Body of pancreas (tissue), 4 donors: ENCODE results near the gene NTRK2.

Source experiments
- POLR2A ChIP-seq, 3 donors: fragments of 450-650 bp; IDR thresholded peaks; one replicate each; pipeline ENCODE4 v1.6.1; 2016; ENCODE audit warnings: antibody characterized with exemption in 3 of 3, mild to moderate bottlenecking in 2 of 3
- TF ChIP-seq, protein P1 (sequence below), 7 experiments: fragments of 450-650 bp in 4 of 7; fragments of 200-600 bp in 3 of 7; sonication (generic) in 3 of 7; IDR thresholded peaks; one replicate each; pipeline ENCODE4 v1.5.1; 2016 to 2019; ENCODE audit warnings: antibody characterized with exemption in 7 of 7

- TF ChIP-seq, protein P1, sequence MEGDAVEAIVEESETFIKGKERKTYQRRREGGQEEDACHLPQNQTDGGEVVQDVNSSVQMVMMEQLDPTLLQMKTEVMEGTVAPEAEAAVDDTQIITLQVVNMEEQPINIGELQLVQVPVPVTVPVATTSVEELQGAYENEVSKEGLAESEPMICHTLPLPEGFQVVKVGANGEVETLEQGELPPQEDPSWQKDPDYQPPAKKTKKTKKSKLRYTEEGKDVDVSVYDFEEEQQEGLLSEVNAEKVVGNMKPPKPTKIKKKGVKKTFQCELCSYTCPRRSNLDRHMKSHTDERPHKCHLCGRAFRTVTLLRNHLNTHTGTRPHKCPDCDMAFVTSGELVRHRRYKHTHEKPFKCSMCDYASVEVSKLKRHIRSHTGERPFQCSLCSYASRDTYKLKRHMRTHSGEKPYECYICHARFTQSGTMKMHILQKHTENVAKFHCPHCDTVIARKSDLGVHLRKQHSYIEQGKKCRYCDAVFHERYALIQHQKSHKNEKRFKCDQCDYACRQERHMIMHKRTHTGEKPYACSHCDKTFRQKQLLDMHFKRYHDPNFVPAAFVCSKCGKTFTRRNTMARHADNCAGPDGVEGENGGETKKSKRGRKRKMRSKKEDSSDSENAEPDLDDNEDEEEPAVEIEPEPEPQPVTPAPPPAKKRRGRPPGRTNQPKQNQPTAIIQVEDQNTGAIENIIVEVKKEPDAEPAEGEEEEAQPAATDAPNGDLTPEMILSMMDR (IDR thresholded peaks at IDR 0.05), result no peak
- no peak for TF ChIP-seq POLR2A (IDR thresholded peaks at IDR 0.05)
Observed at GRCh38 chr9:84699984-84700383, 30.5 kb downstream of the NTRK2 start.
